Inflammatory macrophage treated with lipopolysaccharide for 4 hours (primary cell): ENCODE results near the gene VN1R5.

ENCODE experiments used
- DNase-seq: peaks from one replicate; pipeline ENCODE4 v3.0.0-alpha.2; 2020

VN1R5 gene

GRCh38 chr1:247303216-247303615 lies 47.3 kb downstream of the VN1R5 start:
- DNase-seq: no peak

- peak; percentile 52 for DNase-seq
Observed at GRCh38 chr1:247304031-247304430, 48.2 kb downstream of the VN1R5 start.
